Left ventricle myocardium inferior (tissue), 1 donor: ENCODE measurements around the gene CASP5. TPM values are rescaled to one million over a fixed set of nuclear protein-coding genes. Genes with fewer than 3 reads are reported as not detected.

Experiments
- DNase-seq: peaks from one replicate; pipeline ENCODE4 v3.0.0-alpha.2; 2020
- H3K27ac ChIP-seq: fragments of 200-600 bp; replicated peaks from 2 replicates; pipeline ENCODE4 v1.8.0; 2021
- H3K27me3 ChIP-seq: fragments of 200-600 bp; 2 replicates; pipeline ENCODE4 v1.8.0; 2021; ENCODE audit warnings: low read depth
- H3K36me3 ChIP-seq: fragments of 200-600 bp; 2 replicates; pipeline ENCODE4 v1.8.0; 2021
- H3K4me1 ChIP-seq: fragments of 200-600 bp; 2 replicates; pipeline ENCODE4 v1.8.0; 2021
- H3K4me3 ChIP-seq: fragments of 200-600 bp; 2 replicates; pipeline ENCODE4 v1.8.0; 2021; ENCODE audit warnings: mild to moderate bottlenecking, moderate library complexity
- H3K9me3 ChIP-seq: fragments of 200-600 bp; replicated peaks from 2 replicates; pipeline ENCODE4 v1.8.0; 2021
- CTCF ChIP-seq: fragments of 200-600 bp; IDR thresholded peaks from 2 replicates; pipeline ENCODE4 v1.8.0; 2021; ENCODE audit warnings: antibody characterized with exemption, mild to moderate bottlenecking, borderline replicate concordance
- intact Hi-C: fragments of 100-400 bp; cut with micrococcal nuclease; formaldehyde crosslinking; loops from one replicate; pipeline ENCODE4 v1.11.0; 2022
- total RNA-seq: library from RNA; stranded (reverse); fragmentation: NEBNext Ultra II Directional; extraction: Animal tissue kit (Norgen Biotek cat#: 25700); gene quantifications from one replicate; pipeline ENCODE4 v1.2.1, GENCODE V29; 2021
- donor health status: DM: no; HTN: yes; CAD: no; lungs with severe emphysema.

The CASP5 gene
- total RNA-seq, 1 donor from 2014 or later, result not detected

- no peak for DNase-seq
- H3K4me1 ChIP-seq, result no peaks in the 10 kb centered on the region
- no peak overlapping the region for H3K4me3 ChIP-seq
- peaks cover 8% of the 10 kb centered on the region for H3K9me3 ChIP-seq
- intact Hi-C loops, result no loop called here
- peaks cover 38% of the 10 kb centered on the region for H3K36me3 ChIP-seq
- H3K27ac ChIP-seq, result no peak overlapping the region
- no peaks in the 10 kb centered on the region for H3K27me3 ChIP-seq
- TF ChIP-seq CTCF, result no peak
Observed at GRCh38 chr11:105024394-105024793, 1.4 kb upstream of the CASP5 start.

GRCh38 chr11:105022527-105022926 is 441 bp downstream of the CASP5 start:
- Histone ChIP-seq H3K27me3 (no peaks in the 10 kb centered on the region), H3K27ac (no peak overlapping the region), H3K9me3 (peaks cover 10% of the 10 kb centered on the region), H3K36me3 (peaks cover 22% of the 10 kb centered on the region), H3K4me3 (no peak overlapping the region), H3K4me1 (no peaks in the 10 kb centered on the region)
- no peak for TF ChIP-seq CTCF
- intact Hi-C loops, result no loop called here
- DNase-seq, result no peak

GRCh38 chr11:105007463-105007862 is 15.5 kb downstream of the CASP5 start:
- intact Hi-C loops, result no loop called here
- TF ChIP-seq CTCF, result no peak
- Histone ChIP-seq H3K4me3 (no peak overlapping the region), H3K27ac (no peak overlapping the region), H3K36me3 (no peaks in the 10 kb centered on the region), H3K4me1 (no peaks in the 10 kb centered on the region), H3K9me3 (no peaks in the 10 kb centered on the region), H3K27me3 (no peaks in the 10 kb centered on the region)
- DNase-seq, result no peak

- no peak for DNase-seq
- H3K27me3 ChIP-seq, result no peaks in the 10 kb centered on the region
- H3K4me3 ChIP-seq, result no peak overlapping the region
- no peaks in the 10 kb centered on the region for H3K36me3 ChIP-seq
- intact Hi-C loops, result no loop called here
- no peaks in the 10 kb centered on the region for H3K9me3 ChIP-seq
- no peak for TF ChIP-seq CTCF
- H3K4me1 ChIP-seq, result no peaks in the 10 kb centered on the region
- H3K27ac ChIP-seq, result no peak overlapping the region
Observed at GRCh38 chr11:105005451-105005845, 17.5 kb downstream of the CASP5 start.

- Histone ChIP-seq H3K4me1 (no peaks in the 10 kb centered on the region), H3K27me3 (no peaks in the 10 kb centered on the region), H3K4me3 (no peak overlapping the region), H3K27ac (no peak overlapping the region), H3K36me3 (no peaks in the 10 kb centered on the region), H3K9me3 (no peaks in the 10 kb centered on the region)
- intact Hi-C loops, result no loop called here
- DNase-seq, result no peak
- no peak for TF ChIP-seq CTCF
Observed at GRCh38 chr11:105004021-105004420, 18.9 kb downstream of the CASP5 start.

GRCh38 chr11:105003151-105003550 is 19.8 kb downstream of the CASP5 start:
- DNase-seq, result no peak
- no peaks in the 10 kb centered on the region for H3K4me1 ChIP-seq
- intact Hi-C loops, result no loop called here
- H3K4me3 ChIP-seq, result no peak overlapping the region
- TF ChIP-seq CTCF, result no peak
- H3K27me3 ChIP-seq, result no peaks in the 10 kb centered on the region
- H3K36me3 ChIP-seq, result no peaks in the 10 kb centered on the region
- no peaks in the 10 kb centered on the region for H3K9me3 ChIP-seq
- H3K27ac ChIP-seq, result no peak overlapping the region
